WERI-Rb-1 (cell line): ENCODE measurements around the gene FNDC3B.
A peak's percentile ranks its signal among the peaks of the same experiment; 100 is the strongest.

Source experiments
- DNase-seq: peaks from one replicate; pipeline ENCODE4 v3.0.0-alpha.2; 2020
- H3K27ac ChIP-seq: fragments of 250-450 bp; sonication (Bioruptor Pico); 2 replicates; pipeline ENCODE4 v1.5.1; 2020; ENCODE audit warnings: mild to moderate bottlenecking, moderate library complexity
- H3K27me3 ChIP-seq: fragments of 250-450 bp; sonication (Bioruptor Pico); 2 replicates; pipeline ENCODE4 v1.5.1; 2021; ENCODE audit warnings: mild to moderate bottlenecking, low read depth, moderate library complexity; ENCODE audit not compliant: insufficient read depth, severe bottlenecking
- H3K36me3 ChIP-seq: fragments of 250-450 bp; sonication (Bioruptor Pico); 2 replicates; pipeline ENCODE4 v1.5.1; 2020; ENCODE audit warnings: mild to moderate bottlenecking, moderate library complexity
- H3K4me3 ChIP-seq: 2 replicates; pipeline ENCODE4 v1.5.1; 2011; ENCODE audit warnings: low read depth, mild to moderate bottlenecking, control low read depth, low read length
- H3K9me3 ChIP-seq: fragments of 250-450 bp; sonication (Bioruptor Pico); 2 replicates; pipeline ENCODE4 v1.5.1; 2021; ENCODE audit warnings: mild to moderate bottlenecking, moderate library complexity; ENCODE audit not compliant: severe bottlenecking
- CTCF ChIP-seq: IDR thresholded peaks from 2 replicates; pipeline ENCODE4 v1.5.1; 2011; ENCODE audit warnings: low read depth, mild to moderate bottlenecking, control low read depth, inconsistent platforms, low read length

FNDC3B gene

GRCh38 chr3:172094621-172095557 is 55.5 kb downstream of the FNDC3B start:
- no peaks in the 10 kb centered on the region for H3K27me3 ChIP-seq
- H3K9me3 ChIP-seq = no peaks in the 10 kb centered on the region
- H3K36me3 ChIP-seq = no peaks in the 10 kb centered on the region
- H3K4me3 ChIP-seq = no peak overlapping the region
- no peak overlapping the region for H3K27ac ChIP-seq
- DNase-seq = peak; percentile 42
- TF ChIP-seq CTCF = no peak

GRCh38 chr3:172096881-172097420 is 57.6 kb downstream of the FNDC3B start:
- Histone ChIP-seq H3K27me3 (no peaks in the 10 kb centered on the region), H3K27ac (no peak overlapping the region), H3K4me3 (no peak overlapping the region), H3K36me3 (no peaks in the 10 kb centered on the region), H3K9me3 (no peaks in the 10 kb centered on the region)
- TF ChIP-seq CTCF = no peak
- no peak for DNase-seq

- DNase-seq = no peak
- no peak overlapping the region for H3K27ac ChIP-seq
- no peaks in the 10 kb centered on the region for H3K9me3 ChIP-seq
- H3K27me3 ChIP-seq = no peaks in the 10 kb centered on the region
- no peak overlapping the region for H3K4me3 ChIP-seq
- TF ChIP-seq CTCF = no peak
- no peaks in the 10 kb centered on the region for H3K36me3 ChIP-seq
Observed at GRCh38 chr3:172097585-172097984, 58.2 kb downstream of the FNDC3B start.

GRCh38 chr3:172098698-172099494 is 59.5 kb downstream of the FNDC3B start:
- no peak overlapping the region for H3K4me3 ChIP-seq
- DNase-seq = no peak
- no peaks in the 10 kb centered on the region for H3K36me3 ChIP-seq
- no peak overlapping the region for H3K27ac ChIP-seq
- TF ChIP-seq CTCF = no peak
- no peaks in the 10 kb centered on the region for H3K27me3 ChIP-seq
- no peaks in the 10 kb centered on the region for H3K9me3 ChIP-seq

- DNase-seq = no peak
- H3K9me3 ChIP-seq = no peaks in the 10 kb centered on the region
- TF ChIP-seq CTCF = no peak
- no peak overlapping the region for H3K27ac ChIP-seq
- H3K36me3 ChIP-seq = no peaks in the 10 kb centered on the region
- H3K27me3 ChIP-seq = no peaks in the 10 kb centered on the region
- no peak overlapping the region for H3K4me3 ChIP-seq
Observed at GRCh38 chr3:172099495-172099808, 60.1 kb downstream of the FNDC3B start.
